Effector CD4-positive, alpha-beta T cell (primary cell): ENCODE data around the gene ODC1.

Experiments used
- DNase-seq: peaks from one replicate; pipeline ENCODE4 v3.0.0-alpha.2; 2020

The ODC1 gene

GRCh38 chr2:10433264-10433946, 14.7 kb downstream of the ODC1 start:
- DNase-seq = no peak

DNA sequence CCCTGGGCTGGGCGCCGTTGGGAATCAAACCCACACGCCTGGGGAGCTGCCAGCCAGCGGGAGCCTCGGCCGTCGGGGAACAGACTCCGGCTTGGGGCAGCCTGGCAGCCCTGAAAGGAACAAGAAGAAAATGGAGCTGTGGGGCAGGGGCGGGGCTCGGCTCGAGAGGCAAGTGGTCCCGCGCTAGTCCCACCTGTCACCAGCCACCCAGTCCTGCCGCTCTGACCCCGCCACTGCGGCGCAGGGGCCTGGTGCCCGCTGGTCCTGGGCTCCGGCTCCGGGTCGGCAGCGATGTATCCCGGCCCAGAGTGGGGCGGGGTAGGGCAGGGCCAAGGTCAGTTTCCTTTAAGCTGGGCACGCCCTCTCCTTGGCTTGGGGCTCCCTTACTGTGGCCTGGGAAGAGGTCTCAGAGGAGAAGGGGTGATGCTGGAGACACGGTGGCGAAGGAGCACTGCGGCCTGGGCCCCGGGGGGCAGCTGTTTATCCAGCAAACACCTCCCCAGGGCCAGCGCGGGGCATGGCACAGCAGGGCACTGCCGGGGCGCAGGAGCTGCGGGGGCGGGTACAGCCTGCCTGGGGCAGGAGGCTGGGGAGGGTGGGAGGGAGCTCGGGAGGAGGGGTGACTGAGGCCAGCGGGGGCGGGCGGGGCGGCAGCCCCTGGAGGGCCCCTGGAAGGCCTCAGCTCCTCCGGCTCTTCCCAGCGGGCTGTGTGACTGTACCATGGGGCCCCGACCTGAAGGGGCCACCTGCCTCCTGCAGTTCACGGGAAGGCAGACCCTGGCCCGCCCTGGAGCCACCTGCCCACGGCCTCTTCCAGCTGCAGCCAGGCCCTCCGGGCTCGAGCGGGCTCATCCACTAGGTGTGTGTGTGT, 15.6 kb downstream of the ODC1 start:
- DNase-seq = no peak

- no peak for DNase-seq
Measured at GRCh38 chr2:10431797-10432196, 16.3 kb downstream of the ODC1 start.

- no peak for DNase-seq
Measured at GRCh38 chr2:10430886-10431622, 17.1 kb downstream of the ODC1 start.

DNA sequence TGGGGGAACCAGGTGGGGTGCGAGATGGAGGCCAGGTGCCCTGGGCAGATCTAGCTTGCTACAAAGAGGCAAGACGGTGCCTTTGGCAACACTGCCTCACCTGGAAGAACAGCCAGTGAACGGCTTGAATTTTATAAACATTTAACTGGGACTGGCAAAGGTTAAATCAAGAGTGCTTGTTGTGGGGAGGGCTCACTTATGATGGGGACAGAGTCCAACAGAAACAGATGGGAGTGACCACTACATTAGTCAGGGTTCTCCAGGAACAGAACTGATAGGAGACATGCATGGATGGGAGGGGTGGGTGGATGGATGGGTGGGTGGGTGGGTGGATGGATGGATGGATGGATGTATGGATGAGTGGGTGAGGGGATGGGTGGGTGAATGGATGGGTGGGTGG, 19.2 kb downstream of the ODC1 start:
- no peak for DNase-seq

- DNase-seq = no peak
Measured at GRCh38 chr2:10428355-10428754, 19.8 kb downstream of the ODC1 start.

DNA sequence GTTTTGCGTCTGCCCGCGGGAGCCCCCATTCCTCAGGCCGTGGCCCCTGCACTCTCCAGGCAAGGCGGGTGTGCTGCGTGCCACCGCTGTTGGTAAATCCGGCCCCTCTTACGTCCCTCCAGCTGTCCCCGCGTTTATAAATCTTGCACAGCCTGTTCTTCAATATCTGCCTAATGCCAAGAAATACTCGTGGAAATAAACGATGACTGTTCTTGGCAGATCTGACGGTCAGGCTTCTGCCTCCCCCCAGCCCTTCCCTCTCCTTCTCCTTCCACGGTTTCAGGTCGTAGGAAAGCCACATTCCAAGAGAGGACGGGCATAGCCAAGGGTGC, 20.5 kb downstream of the ODC1 start:
- DNase-seq = no peak

DNA sequence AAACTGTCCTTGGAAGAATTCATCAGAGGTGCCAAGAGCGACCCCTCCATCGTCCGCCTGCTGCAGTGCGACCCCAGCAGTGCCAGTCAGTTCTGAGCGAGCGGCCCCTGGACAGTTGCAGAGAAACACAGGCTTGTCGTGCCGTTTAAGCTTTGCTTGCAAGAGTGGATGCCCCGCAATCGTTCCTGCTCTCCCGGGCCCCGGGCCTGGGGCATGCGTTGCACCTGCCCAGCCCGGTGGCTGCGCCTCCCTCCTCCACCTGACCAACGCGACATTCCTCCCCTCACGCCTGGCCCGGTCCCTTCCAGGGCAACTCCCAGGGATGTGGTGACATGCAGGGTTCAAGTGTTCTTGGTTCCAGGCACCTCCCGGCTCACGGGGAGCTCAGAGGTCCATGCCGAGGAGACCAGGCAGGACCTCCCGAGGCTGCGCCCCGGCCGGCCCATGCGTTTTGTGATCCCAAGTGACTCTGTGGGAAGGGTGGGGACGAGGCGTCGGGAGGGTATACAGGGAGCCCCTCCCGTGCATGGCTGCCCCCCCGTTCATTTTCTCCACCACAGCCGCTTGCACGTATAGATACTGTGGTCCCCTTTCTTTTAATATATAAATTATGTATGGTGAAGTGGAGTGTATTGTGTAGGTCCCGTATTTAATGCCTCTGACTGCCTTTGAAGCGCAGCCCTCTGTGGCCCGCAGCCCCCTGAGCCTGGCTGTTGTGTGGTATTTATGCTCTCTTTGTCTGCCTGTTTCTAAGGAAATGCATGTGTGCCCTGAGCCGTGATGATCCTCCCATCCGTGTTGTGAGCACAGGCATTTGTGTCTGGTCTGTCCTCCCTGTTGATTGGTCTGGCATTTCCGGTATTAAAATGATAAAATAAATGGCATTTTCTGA, 21.2 kb downstream of the ODC1 start:
- DNase-seq = no peak

GRCh38 chr2:10425699-10426098, 22.4 kb downstream of the ODC1 start:
- no peak for DNase-seq

GRCh38 chr2:10424916-10425505, 23.1 kb downstream of the ODC1 start:
- DNase-seq = no peak

DNA sequence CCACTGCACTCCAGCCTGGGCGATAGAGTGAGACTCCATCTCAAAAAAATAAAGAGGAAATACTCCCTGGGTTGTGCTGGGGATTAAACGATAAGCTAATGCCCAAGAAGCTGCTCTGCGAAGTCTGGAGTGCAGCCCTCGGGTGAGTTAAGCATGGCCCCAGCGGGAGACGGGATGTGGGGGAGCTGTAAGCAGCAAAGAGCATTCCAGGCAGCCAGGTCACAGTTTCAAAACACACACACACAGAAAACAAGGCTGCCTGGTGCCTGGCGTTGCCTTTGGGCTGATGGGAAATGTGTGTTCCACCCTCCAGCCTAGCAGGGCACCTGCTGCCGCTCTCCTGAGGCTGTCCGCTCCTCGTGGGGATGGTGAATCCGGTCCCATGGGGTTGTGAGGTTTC, 24.1 kb downstream of the ODC1 start:
- no peak for DNase-seq

- DNase-seq = no peak
Measured at GRCh38 chr2:10423400-10423774, 24.7 kb downstream of the ODC1 start.

- DNase-seq = no peak
Measured at GRCh38 chr2:10422732-10423399, 25.3 kb downstream of the ODC1 start.

DNA sequence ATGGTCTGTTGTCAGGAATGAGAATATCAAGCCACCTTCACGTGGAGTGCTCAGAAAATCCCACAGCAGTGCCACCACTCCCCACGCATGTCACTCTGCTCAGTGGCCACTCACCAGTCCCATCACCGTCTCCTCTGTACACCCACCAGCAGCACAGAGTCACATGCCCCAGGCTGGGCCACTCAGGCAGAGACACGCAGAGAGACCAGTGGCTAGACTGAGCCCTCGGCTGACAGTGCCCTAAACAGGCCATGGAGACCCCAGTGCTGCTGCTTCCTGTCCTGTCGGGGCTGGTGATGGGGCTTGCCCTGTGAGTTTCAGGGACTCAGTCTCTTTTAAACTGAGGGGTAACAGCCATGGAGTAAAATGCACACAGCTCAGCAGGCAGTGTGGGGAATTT, 25.9 kb downstream of the ODC1 start:
- no peak for DNase-seq

DNA sequence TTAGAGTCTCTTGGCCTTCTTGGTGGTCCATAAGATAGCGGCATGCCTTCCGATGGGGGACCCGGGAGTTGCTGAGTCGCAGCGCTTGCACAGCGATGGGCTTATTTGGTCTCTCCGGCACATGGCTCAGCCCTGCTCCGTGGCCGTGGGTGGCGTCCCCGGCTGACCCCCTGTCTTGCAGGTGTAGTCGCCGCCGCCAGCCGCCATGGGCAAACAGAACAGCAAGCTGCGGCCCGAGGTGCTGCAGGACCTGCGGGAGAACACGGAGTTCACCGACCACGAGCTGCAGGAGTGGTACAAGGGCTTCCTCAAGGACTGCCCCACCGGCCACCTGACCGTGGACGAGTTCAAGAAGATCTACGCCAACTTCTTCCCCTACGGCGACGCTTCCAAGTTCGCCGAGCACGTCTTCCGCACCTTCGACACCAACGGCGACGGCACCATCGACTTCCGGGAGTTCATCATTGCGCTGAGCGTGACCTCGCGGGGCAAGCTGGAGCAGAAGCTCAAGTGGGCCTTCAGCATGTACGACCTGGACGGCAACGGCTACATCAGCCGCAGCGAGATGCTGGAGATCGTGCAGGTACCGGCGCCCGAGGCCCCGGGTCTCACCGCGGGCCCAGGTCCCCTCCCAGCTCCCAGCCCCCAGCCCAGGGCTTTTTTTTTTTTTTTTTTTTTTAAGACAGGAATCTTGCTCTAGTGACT, 28.4 kb downstream of the ODC1 start:
- DNase-seq = no peak

GRCh38 chr2:10417551-10418335, 30.4 kb downstream of the ODC1 start:
- no peak for DNase-seq

DNA sequence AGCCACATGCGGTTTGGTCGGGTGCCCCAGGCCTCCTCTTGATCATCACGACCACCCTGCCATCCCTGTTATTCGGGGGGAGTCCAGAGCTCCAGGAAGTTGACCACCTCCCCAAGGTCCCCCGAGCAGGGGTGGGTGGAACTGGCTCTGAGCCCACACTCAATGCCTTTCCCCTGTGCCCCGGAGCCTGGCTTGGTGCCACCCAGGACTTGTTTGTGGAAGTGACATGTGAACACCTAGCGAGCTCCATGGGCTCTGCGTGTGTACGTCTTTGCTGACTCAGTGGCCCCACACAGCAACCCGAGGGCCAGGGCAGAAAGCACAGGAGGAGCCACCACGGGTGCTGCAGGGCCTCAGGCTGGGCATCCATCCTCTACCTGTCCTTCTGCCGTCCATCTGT, 32.5 kb downstream of the ODC1 start:
- DNase-seq = no peak

DNA sequence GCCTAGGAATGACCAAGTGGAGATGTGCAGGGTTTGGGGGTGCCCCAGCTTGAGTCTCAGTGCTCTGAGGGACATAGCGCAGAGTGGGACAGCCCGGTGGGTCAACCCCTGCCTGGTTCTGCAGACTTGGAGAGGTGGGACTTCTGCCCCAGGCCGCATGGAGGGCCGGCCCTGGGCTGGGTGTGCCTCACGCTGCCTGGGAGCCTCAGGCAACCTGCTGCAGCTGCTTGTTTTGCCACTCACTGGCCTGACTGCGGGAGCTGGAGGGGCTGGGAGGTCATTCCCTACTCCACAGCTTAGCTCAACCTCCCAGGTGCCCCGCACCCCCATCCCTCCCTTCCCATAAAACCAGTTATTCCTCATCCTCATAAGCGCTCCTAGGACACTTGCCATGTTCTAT, 33.1 kb downstream of the ODC1 start:
- DNase-seq = no peak

DNA sequence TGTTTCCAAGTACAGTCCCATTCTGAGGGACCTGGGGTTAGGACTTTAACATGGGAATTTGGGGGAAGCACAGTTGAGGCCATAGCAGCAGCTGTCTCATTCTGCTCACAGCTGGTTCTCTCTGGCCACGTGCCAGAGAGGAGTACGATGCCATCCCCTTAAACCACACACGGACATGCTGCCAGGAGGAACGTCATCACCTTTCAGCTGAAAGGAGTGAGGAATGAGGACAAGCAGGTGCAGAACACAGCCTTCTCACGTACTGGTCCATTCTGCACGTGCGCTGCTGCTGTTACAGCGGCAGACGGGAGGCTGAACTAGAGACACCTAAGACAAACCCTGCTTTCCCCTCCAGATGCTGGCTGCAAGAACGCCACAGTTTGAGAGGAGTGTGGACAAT, 33.5 kb downstream of the ODC1 start:
- no peak for DNase-seq

DNA sequence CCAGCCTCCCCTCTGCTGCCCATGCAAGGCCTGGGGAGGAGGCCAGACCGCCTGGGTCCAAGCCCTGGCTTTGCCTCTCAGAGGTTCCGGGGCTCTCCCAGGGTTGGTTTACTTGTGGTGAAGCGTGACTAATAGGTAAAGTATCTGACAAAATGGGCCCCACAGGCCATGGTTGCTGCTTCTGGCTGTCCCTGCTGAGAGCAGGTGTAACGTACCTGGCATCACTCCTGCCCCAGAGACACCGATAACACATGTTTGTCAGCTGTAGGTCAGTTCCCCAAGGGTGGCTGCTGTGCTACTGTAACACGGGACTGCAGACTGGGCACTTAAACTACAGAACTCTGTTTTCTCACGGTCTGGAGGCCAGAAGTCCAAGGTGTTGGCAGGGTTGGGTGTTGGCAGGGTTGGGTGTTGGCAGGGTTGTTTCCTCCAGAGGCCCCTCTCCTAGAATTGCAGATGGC, 34.1 kb downstream of the ODC1 start:
- DNase-seq = no peak
